ENCODE data around the gene CASP9.
A peak's percentile ranks its signal among the peaks of the same experiment; 100 is the strongest.
"Not testable (repeated sequence)": the region's sequence is repeated elsewhere in the genome, so short reads cannot be mapped to it uniquely, and the experiment has no call there.

The CASP9 gene

DNA sequence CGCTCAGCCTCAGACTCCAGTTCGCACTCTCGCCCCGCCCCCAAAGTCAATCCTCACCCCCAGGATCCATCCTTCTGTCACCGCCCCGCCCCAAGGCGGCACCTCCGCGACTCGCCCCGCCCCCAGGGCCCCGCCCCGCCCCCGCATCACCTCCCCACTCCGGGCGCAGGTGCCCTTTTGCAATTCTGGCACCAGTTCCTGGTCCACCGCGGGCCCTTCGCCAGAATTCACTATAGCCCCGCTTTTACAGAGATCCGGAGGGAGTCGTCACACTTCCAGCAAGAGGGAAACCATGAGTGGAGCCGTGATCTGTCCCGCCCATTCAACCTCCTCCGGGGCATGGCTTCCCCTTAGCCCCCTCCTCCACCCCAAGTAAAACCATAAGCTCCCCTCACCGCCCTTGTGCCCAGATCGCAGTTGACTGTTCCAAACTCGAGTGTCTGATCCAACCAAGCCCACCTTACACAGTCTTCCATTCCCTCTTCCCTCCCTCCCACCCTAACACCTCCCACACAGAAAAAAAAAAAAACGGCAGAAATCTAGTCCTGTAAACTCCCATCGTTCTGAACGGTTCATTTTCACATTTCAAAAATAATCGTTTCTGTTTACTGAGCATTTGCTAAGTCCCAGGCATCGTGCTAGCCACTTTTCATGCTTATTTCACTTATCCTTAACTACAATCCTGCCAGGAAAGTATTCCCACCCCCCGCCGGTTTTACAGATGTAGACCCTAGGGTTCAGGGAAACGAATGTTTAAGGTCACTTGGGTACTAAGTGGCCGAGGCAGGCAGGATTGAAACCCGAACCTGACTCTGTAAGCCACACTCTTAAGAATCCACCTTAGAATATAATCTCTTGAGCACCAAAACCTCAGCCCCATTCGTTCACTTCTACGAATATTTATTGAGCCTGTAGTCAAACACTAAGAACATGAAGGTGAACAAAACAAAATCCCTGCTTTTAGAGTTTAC is 1.3 kb upstream of the CASP9 start:
- DNase-seq = no peak

GRCh38 chr1:15524283-15525049 is 451 bp upstream of the CASP9 start:
- peak; percentile 99 for DNase-seq

DNA sequence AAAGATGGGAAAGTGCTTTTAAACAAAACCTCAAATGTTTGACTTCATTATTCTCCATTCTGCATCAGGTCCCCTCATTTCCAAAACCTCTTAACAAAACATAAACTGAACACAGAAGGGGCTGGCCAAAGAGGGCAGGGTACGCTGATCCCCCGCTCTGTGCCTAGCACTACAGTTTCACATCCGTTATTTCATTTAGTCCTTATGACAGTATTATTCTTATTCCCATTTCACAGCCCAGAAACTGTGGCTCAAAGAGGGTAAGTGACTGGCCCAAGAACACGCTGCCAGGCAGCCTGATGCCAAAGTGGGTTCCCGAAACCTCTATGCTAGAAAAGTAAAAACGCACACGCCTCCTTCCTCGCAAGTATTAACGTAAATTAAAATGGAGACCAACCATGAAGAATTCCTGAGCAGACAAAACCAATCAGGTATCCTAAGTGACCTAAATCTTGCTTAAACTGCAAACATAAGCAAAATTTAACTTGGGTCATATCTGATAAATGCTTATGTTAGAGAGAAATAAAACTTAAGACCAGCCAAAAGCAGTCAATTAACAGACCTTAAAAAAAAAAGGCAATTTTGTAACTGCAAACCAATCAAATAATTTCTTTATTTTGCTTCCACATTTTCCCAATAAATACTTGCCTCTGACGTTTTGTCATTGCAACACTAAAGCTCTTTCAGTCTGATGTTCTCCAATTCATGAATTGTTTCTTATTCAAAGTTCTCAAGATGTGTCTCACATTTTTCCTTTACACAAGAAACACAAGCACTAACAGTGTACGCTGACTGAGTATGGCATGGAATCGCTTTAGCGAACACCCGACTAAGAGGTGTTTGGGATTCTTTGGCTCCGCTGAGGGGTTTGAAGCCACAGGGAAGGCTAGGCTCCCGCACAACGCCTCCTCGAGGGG is 653 bp downstream of the CASP9 start:
- DNase-seq = no peak

- DNase-seq = no peak
These were observed 1.5 kb downstream of the CASP9 start for GRCh38 chr1:15522551-15522950.

GRCh38 chr1:15521206-15521906 is 2.7 kb downstream of the CASP9 start:
- not testable (repeated sequence) for DNase-seq

GRCh38 chr1:15519625-15520024 is 4.4 kb downstream of the CASP9 start:
- DNase-seq = no peak

DNA sequence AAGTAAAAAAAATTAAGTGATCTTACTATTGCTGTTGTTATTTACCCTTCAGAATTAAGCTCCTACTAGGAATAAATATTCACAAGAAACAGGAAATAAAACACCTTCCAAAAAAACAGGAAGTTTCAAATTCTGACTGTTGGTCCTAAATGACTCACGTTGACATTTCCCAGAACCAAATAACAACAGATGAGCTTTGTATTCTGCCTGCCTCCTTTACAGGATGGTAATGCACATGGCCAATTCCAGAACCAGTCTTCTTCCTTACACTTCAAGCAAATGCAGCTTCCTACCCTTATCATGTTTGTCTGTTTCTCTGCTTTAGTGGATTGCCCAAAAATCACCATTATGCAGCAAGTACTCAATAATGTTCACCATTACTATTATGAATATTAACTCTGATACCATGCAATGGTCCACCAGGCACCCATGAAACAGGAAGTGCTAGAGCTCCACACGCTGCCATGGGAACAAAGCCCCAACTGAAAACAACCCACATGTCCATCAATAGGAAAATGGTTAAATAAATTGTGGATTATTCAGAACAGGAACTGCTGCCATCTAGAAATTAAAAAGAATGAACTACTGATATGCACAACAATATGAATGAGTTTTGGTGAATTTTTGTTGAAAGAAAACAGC is 8.9 kb downstream of the CASP9 start:
- DNase-seq = no peak

GRCh38 chr1:15514557-15514956 is 9.5 kb downstream of the CASP9 start:
- not testable (repeated sequence) for DNase-seq

GRCh38 chr1:15513919-15514318 is 10.1 kb downstream of the CASP9 start:
- DNase-seq = no peak

DNA sequence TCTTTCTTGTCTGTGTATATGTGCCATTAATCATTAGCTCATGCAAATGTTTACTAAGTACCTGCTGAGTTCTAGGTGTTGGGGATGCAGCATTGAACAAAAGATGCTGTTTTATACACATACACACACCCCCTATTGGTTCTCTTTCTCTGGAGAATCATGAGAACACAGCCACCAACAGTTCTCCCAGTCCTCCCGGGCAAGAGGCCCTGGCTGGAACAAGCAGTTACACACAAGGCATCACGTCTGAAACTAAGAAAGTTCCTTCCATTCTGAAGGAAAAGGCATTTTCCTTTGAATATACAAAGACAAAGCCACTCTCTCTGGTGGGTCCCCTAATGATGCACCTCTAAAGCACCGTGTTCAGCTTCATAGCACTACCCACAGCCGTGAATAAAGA is 10.8 kb downstream of the CASP9 start:
- no peak for DNase-seq

GRCh38 chr1:15510611-15511405 is 13.2 kb downstream of the CASP9 start:
- DNase-seq = no peak

DNA sequence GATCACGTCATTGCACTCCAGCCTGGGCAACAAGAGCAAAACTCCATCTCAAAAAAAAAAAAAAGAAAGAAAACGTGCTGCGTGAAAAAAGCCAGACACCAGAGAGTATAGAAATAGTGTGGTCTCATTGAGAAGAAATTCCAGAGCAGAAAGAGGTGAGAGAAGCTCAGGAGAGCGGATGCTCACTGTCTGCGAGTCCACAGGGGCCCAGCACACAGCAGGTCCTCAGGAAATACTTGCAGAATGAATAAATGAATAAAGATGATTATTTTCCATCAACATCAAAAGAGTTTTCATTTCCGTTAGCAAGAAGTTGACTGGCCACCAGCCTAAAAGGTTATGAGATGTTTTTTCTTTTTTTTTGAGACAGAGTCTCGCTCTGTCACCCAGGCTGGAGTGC is 14.4 kb downstream of the CASP9 start:
- no peak for DNase-seq

- no peak for DNase-seq
These were observed 15.1 kb downstream of the CASP9 start for GRCh38 chr1:15508700-15509487.

DNA sequence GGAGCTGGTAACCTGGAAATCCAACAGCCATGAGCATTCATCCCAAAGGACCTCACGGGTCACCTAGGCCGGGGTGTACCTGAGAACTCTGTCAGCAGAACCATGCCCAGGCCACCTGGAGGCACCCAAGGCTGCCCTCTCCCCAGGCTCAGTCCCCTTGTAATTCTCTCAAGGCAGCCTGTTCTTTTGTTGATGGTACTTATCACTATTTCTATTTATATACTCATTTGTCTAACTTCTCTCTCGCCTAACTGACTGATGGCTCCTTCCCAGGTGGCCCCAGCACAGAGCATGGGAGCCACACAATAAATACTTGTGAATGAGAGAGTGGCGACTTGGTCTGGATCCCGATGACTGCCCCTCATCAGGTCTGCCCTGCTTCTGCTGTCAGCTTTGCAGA is 16.7 kb downstream of the CASP9 start:
- DNase-seq = no peak

DNA sequence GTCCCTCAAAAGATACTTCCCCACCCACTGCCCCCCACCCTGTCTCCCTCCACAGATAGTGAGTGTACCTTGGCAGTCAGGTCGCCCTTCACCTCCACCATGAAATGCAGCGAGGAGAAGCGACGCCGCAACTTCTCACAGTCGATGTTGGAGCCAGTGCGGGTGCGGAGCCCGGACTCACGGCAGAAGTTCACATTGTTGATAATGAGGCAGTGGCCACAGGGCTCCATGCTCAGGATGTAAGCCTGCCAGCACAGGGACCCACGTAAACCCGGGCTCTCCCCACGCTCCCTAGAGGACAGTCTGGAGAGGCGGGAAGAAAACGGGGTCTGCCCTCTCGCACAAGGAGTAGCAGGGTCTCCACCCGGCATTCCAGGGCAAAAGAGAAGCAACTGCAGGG is 17.2 kb downstream of the CASP9 start:
- no peak for DNase-seq

DNA sequence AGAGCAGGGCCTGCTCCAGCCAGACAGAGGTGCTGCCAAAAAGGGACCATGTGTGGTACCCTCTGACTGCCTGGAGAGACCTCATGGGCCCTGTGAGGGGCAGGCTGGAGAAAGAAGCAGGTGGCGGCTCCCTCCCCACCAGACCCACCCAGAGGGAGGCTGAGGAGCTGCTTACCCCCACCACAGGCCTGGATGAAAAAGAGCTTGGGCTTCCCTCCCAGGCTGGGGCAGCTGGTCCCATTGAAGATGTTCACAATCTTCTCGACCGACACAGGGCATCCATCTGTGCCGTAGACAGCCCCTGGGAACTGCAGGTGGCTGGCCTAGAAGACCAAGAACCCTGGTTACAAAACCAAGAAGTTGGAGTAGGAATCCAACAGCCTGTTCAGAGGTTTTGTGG is 19.6 kb downstream of the CASP9 start:
- DNase-seq = no peak

DNA sequence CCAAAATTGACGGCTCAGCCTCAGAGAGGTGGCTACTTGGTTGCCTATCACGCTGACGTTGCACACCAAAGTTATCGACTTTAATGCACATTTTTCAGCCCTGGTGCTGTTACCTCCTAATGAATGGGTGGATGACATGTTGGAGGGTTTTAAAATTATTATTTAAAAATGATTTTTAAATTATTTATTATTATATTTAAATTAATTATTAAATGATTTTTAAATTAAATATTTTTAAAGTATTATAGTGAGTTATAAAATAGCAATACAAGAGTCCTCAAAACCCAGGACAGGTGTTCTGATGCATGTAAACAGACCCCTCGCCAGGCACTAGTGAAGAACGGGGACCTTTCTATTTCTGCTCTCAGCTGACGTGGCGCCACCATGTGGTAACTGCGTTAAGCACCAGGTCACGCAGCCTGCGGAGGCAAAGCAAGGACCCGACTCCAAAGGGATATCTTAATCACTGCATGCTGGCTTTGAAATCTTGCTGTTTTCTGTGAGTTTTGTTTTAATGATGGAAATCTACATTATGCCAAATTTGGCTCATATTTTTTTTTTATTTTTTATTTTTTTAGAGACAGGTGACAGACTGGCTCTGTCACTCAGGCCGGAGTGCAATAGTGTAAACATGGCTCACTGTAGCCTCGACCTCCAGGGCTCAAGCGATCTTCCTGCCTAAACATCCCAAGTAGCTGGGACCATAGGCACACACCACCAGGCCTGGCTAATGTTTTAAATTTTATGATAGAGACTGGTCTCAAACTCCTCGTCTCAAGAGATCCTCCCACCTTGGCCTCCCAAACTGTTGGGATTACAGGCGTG is 22.6 kb downstream of the CASP9 start:
- no peak for DNase-seq

- no peak for DNase-seq
These were observed 23.5 kb downstream of the CASP9 start for GRCh38 chr1:15500184-15501178.

Data from activated gamma-delta T cell (primary cell).